Right hindlimb (tissue), 1 donor: ENCODE measurements around the gene MKLN1.

Experiments used
- DNase-seq: peaks from one replicate; pipeline ENCODE4 v3.0.0-alpha.2; 2018

The MKLN1 gene

GRCh38 chr7:131355917-131356777, 28.5 kb downstream of the MKLN1 start:
- no peak for DNase-seq

- DNase-seq: no peak
Measured at GRCh38 chr7:131357282-131357880, 29.7 kb downstream of the MKLN1 start.

- no peak for DNase-seq
Measured at GRCh38 chr7:131358636-131359035, 31.0 kb downstream of the MKLN1 start.

GRCh38 chr7:131359136-131359776, 31.6 kb downstream of the MKLN1 start:
- DNase-seq: no peak

GRCh38 chr7:131363719-131364118, 36.0 kb downstream of the MKLN1 start:
- DNase-seq: no peak

- no peak for DNase-seq
Measured at GRCh38 chr7:131364767-131365344, 37.2 kb downstream of the MKLN1 start.

GRCh38 chr7:131365838-131366237, 38.2 kb downstream of the MKLN1 start:
- no peak for DNase-seq

- no peak for DNase-seq
Measured at GRCh38 chr7:131369354-131369753, 41.7 kb downstream of the MKLN1 start.

GRCh38 chr7:131370523-131370968, 42.9 kb downstream of the MKLN1 start:
- no peak for DNase-seq

- DNase-seq: no peak
Measured at GRCh38 chr7:131371411-131371810, 43.7 kb downstream of the MKLN1 start.

GRCh38 chr7:131372554-131372953, 44.9 kb downstream of the MKLN1 start:
- no peak for DNase-seq

- no peak for DNase-seq
Measured at GRCh38 chr7:131374821-131375220, 47.1 kb downstream of the MKLN1 start.

GRCh38 chr7:131381069-131381838, 53.6 kb downstream of the MKLN1 start:
- no peak for DNase-seq

- DNase-seq: no peak
Measured at GRCh38 chr7:131383417-131384285, 56.0 kb downstream of the MKLN1 start.

GRCh38 chr7:131384286-131384635, 56.6 kb downstream of the MKLN1 start:
- DNase-seq: no peak

- no peak for DNase-seq
Measured at GRCh38 chr7:131385039-131385605, 57.4 kb downstream of the MKLN1 start.

- no peak for DNase-seq
Measured at GRCh38 chr7:131388126-131388525, 60.5 kb downstream of the MKLN1 start.

GRCh38 chr7:131390275-131390674, 62.6 kb downstream of the MKLN1 start:
- DNase-seq: no peak

- DNase-seq: no peak
Measured at GRCh38 chr7:131391145-131391544, 63.5 kb downstream of the MKLN1 start.

GRCh38 chr7:131400681-131401176, 73.1 kb downstream of the MKLN1 start:
- DNase-seq: no peak

- no peak for DNase-seq
Measured at GRCh38 chr7:131401194-131401593, 73.5 kb downstream of the MKLN1 start.
